PC-3 (cell line): ENCODE data around the gene ATF5.

Source experiments
- CTCF ChIP-seq: fragments of 300-600 bp; sonication (generic); conservative IDR thresholded peaks from 2 replicates; pipeline ENCODE4 v1.5.1; 2017; ENCODE audit warnings: antibody characterized with exemption, low read depth, mild to moderate bottlenecking, low read length
- EZH2 ChIP-seq: fragments of 300-600 bp; sonication (generic); IDR thresholded peaks from one replicate; pipeline ENCODE4 v1.6.1; 2017; ENCODE audit warnings: antibody characterized with exemption, mild to moderate bottlenecking, low read length; ENCODE audit not compliant: unreplicated experiment
- EZH2phosphoT487 ChIP-seq: fragments of 300-600 bp; sonication (generic); IDR thresholded peaks from 2 replicates; pipeline ENCODE4 v1.6.1; 2018; ENCODE audit warnings: mild to moderate bottlenecking, antibody characterized with exemption, low read length, borderline replicate concordance

- TF ChIP-seq CTCF (no peak), EZH2phosphoT487 (no peak), EZH2 (no peak)
Measured at GRCh38 chr19:49926515-49926914, 2.5 kb upstream of the ATF5 start.
